ENCODE data around the gene PRDM16.

DNA sequence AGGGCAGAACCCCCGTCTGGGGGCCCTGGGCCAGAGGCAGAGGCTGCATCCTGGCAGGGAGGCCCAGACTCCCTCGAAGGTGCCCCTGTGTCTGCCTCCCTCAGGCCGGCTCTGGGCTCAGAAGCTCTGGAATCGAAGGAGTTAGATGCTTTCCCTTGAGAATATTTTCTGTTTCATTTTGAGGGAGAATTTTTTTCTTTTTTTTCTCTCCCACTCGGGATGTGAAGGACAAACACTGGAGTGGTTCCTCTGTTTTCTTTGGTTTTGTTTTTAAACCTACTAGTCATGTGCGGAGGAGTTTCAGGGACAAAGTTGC is 44.7 kb downstream of the PRDM16 start:
- TF ChIP-seq RAD21 (IDR thresholded peaks at IDR 0.05) (no peak), RXRA (IDR thresholded peaks at IDR 0.05) (no peak), EGR1 (IDR thresholded peaks at IDR 0.05; ENCODE audit: low read depth in 2 of 2) (no peak), TAF1 (conservative IDR thresholded peaks at IDR 0.05) (no peak), SP1 (IDR thresholded peaks at IDR 0.05) (no peak), JUND (IDR thresholded peaks at IDR 0.05) (no peak), YY1 (IDR thresholded peaks at IDR 0.05) (no peak)
- TF ChIP-seq, protein P1, sequence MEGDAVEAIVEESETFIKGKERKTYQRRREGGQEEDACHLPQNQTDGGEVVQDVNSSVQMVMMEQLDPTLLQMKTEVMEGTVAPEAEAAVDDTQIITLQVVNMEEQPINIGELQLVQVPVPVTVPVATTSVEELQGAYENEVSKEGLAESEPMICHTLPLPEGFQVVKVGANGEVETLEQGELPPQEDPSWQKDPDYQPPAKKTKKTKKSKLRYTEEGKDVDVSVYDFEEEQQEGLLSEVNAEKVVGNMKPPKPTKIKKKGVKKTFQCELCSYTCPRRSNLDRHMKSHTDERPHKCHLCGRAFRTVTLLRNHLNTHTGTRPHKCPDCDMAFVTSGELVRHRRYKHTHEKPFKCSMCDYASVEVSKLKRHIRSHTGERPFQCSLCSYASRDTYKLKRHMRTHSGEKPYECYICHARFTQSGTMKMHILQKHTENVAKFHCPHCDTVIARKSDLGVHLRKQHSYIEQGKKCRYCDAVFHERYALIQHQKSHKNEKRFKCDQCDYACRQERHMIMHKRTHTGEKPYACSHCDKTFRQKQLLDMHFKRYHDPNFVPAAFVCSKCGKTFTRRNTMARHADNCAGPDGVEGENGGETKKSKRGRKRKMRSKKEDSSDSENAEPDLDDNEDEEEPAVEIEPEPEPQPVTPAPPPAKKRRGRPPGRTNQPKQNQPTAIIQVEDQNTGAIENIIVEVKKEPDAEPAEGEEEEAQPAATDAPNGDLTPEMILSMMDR (IDR thresholded peaks at IDR 0.05; ENCODE audit: low read depth, low read length, missing input control) = no peak
- TF ChIP-seq, protein P2, sequence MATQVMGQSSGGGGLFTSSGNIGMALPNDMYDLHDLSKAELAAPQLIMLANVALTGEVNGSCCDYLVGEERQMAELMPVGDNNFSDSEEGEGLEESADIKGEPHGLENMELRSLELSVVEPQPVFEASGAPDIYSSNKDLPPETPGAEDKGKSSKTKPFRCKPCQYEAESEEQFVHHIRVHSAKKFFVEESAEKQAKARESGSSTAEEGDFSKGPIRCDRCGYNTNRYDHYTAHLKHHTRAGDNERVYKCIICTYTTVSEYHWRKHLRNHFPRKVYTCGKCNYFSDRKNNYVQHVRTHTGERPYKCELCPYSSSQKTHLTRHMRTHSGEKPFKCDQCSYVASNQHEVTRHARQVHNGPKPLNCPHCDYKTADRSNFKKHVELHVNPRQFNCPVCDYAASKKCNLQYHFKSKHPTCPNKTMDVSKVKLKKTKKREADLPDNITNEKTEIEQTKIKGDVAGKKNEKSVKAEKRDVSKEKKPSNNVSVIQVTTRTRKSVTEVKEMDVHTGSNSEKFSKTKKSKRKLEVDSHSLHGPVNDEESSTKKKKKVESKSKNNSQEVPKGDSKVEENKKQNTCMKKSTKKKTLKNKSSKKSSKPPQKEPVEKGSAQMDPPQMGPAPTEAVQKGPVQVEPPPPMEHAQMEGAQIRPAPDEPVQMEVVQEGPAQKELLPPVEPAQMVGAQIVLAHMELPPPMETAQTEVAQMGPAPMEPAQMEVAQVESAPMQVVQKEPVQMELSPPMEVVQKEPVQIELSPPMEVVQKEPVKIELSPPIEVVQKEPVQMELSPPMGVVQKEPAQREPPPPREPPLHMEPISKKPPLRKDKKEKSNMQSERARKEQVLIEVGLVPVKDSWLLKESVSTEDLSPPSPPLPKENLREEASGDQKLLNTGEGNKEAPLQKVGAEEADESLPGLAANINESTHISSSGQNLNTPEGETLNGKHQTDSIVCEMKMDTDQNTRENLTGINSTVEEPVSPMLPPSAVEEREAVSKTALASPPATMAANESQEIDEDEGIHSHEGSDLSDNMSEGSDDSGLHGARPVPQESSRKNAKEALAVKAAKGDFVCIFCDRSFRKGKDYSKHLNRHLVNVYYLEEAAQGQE (IDR thresholded peaks at IDR 0.05) = no peak
- TF ChIP-seq, protein P3, sequence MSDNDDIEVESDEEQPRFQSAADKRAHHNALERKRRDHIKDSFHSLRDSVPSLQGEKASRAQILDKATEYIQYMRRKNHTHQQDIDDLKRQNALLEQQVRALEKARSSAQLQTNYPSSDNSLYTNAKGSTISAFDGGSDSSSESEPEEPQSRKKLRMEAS (IDR thresholded peaks at IDR 0.05) = no peak
- TF ChIP-seq, protein P4, sequence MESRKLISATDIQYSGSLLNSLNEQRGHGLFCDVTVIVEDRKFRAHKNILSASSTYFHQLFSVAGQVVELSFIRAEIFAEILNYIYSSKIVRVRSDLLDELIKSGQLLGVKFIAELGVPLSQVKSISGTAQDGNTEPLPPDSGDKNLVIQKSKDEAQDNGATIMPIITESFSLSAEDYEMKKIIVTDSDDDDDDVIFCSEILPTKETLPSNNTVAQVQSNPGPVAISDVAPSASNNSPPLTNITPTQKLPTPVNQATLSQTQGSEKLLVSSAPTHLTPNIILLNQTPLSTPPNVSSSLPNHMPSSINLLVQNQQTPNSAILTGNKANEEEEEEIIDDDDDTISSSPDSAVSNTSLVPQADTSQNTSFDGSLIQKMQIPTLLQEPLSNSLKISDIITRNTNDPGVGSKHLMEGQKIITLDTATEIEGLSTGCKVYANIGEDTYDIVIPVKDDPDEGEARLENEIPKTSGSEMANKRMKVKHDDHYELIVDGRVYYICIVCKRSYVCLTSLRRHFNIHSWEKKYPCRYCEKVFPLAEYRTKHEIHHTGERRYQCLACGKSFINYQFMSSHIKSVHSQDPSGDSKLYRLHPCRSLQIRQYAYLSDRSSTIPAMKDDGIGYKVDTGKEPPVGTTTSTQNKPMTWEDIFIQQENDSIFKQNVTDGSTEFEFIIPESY (IDR thresholded peaks at IDR 0.05) = no peak
